ENCODE measurements around the gene FCGR3A.
A peak's percentile ranks its signal among the peaks of the same experiment; 100 is the strongest.
"Not testable (repeated sequence)": the region's sequence is repeated elsewhere in the genome, so short reads cannot be mapped to it uniquely, and the experiment has no call there.

Gene FCGR3A

DNA sequence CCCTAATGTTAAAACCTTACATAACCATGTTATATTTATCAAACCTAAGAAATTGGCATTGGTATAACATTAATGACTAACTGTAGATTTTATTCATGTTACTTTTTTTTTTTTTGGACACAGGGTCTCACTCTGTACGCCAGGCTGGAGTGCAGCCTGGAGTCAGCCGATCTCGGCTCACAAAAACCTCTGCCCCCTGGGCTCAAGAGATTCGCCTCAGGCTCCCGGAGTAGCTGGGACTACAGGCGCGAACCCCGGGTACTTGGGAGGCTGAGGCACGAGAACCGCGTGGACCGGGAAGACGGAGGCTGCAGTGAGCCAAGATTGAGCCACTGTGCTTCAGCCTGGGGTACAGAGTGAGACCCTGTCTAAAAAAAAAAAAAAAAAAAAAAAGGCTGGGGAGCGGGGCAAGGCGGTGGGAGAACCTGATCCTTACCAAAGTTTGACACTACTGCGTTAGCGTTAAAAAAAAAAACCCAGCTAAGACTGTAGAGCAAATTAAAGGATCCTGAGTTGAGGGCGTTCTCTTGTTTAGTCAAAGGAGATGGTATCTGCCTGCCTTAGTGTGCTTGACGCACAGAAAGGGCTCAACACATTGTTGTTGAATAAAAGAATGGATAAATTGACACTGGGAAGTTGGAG lies 20.0 kb downstream of the FCGR3A start:
- DNase-seq = not testable (repeated sequence)

DNA sequence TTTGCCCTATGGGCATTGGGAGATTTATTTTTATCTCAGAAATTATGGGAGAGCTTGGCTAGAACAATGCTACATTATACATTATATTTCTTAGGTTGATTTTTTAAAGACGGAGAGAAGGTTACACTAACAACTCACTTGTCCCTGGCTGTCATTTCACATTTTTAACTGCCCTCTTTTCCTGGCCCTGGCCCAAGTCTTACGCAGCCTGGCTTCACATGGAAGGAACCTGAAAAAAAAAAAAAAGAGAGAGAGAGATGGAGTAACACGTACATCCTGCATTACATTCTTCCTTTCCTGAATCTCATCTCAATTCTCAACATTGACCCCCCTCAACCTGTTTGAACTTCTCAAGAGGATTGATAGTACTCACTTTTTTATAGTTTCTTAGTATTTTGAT lies 21.1 kb downstream of the FCGR3A start:
- not testable (repeated sequence) for DNase-seq

DNA sequence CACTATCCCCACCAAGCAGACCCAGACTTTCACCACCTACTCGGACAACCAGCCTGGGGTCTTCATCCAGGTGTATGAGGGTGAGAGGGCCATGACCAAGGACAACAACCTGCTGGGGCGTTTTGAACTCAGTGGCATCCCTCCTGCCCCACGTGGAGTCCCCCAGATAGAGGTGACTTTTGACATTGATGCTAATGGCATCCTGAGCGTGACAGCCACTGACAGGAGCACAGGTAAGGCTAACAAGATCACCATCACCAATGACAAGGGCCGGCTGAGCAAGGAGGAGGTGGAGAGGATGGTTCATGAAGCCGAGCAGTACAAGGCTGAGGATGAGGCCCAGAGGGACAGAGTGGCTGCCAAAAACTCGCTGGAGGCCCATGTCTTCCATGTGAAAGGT lies 23.7 kb downstream of the FCGR3A start:
- not testable (repeated sequence) for DNase-seq

DNA sequence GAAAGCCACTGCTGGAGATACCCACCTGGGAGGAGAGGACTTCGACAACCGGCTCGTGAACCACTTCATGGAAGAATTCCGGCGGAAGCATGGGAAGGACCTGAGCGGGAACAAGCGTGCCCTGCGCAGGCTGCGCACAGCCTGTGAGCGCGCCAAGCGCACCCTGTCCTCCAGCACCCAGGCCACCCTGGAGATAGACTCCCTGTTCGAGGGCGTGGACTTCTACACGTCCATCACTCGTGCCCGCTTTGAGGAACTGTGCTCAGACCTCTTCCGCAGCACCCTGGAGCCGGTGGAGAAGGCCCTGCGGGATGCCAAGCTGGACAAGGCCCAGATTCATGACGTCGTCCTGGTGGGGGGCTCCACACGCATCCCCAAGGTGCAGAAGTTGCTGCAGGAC lies 24.3 kb downstream of the FCGR3A start:
- DNase-seq = not testable (repeated sequence)

DNA sequence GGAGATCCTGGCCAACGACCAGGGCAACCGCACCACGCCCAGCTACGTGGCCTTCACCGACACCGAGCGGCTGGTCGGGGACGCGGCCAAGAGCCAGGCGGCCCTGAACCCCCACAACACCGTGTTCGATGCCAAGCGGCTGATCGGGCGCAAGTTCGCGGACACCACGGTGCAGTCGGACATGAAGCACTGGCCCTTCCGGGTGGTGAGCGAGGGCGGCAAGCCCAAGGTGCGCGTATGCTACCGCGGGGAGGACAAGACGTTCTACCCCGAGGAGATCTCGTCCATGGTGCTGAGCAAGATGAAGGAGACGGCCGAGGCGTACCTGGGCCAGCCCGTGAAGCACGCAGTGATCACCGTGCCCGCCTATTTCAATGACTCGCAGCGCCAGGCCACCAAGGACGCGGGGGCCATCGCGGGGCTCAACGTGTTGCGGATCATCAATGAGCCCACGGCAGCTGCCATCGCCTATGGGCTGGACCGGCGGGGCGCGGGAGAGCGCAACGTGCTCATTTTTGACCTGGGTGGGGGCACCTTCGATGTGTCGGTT lies 24.8 kb downstream of the FCGR3A start:
- DNase-seq = not testable (repeated sequence)

DNA sequence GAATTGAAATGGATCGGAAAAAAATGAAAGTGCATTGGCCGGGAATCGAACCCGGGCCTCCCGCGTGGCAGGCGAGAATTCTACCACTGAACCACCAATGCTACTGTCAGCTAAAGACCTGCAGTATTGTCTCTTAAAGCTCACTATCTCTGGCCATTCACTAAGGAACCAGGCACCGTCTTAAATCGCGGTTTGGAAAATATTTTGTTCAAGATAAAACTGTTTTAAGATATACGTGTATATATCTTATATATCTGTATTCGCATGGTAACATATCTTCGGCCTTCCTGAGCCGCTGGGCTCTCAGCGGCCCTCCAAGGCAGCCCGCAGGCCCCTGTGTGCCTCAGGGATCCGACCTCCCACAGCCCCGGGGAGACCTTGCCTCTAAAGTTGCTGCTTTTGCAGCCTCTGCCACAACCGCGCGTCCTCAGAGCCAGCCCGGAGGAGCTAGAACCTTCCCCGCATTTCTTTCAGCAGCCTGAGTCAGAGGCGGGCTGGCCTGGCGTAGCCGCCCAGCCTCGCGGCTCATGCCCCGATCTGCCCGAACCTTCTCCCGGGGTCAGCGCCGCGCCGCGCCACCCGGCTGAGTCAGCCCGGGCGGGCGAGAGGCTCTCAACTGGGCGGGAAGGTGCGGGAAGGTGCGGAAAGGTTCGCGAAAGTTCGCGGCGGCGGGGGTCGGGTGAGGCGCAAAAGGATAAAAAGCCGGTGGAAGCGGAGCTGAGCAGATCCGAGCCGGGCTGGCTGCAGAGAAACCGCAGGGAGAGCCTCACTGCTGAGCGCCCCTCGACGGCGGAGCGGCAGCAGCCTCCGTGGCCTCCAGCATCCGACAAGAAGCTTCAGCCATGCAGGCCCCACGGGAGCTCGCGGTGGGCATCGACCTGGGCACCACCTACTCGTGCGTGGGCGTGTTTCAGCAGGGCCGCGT lies 25.5 kb downstream of the FCGR3A start, which contains the start of gene HSPA6:
Gene HSPA6, plus strand, starts transcription at position 724 of the 925 bp plus-strand sequence. Its CDS starts 119 bp downstream, at position 843.
- peak; percentile 24 for DNase-seq

DNA sequence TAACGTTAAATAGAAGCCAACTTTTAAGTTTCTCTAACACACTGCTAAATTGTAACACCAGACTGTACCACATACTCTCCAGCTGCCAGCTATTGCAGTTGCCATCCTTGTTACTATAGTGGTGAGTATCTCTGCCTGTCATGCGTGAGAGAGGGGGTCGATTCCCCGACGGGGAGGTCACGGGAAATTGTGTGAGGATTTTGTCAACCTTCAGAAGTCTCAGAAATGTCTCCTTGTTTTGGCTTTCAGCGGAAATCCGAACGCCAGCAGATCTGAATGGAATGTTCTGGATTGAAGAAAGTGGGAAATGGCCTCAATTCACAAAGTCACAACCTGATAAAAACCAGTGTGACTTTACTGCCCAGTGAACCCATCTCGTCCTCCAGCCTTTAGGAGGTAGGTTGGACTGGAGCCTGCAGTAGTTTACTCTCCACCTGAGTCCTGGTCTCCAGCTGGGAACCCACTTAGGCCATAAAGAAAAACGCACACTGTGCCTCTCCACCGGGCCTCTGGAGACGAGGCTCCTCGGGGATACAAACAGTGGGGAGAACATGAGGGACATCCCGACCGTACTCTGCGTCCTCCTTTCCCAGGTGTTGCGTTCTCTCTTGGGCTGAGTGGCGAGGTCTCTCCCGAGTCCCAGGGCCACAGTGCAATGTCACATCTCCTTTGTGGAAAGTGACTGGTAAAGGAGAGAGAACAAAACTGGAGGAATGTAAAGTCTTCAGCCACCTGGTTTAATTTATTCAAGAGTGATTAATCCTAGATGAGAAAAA lies 26.4 kb downstream of the FCGR3A start:
- not testable (repeated sequence) for DNase-seq

DNA sequence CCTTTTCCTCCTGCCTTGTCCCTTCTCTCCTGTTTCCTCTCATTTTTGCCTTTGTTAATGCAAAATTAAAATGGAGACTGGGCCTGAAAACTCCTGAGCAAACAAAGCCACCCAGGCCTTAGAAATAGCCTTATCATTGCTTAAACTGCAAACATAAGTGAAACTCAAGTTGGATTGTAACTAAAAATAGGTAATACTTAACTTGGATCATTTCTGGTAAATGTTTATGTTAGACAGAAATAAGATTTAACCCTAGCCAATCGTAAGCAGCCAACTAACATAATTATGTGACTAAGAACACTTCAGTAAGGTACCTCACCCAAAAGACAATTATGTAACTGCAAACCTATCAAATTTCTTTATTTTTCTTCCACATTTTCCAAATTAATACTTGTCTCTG lies 35.7 kb downstream of the FCGR3A start:
- not testable (repeated sequence) for DNase-seq

DNA sequence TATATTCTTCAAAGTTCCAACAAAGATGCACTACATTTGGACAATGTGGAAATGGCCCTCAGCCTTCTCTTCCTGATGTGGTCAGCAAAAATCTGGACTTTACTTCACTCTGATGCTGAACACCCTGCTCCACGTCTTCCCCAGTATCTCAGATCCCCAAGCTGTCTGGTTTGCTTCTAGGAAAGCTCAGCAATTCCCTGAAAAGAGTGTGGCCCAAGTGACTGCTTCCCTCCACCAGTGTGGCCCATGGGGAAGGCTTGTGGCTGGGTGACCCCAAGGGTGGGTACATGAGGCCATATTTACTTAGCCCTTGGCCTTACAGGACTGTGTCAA lies 36.2 kb downstream of the FCGR3A start:
- DNase-seq = not testable (repeated sequence)

DNA sequence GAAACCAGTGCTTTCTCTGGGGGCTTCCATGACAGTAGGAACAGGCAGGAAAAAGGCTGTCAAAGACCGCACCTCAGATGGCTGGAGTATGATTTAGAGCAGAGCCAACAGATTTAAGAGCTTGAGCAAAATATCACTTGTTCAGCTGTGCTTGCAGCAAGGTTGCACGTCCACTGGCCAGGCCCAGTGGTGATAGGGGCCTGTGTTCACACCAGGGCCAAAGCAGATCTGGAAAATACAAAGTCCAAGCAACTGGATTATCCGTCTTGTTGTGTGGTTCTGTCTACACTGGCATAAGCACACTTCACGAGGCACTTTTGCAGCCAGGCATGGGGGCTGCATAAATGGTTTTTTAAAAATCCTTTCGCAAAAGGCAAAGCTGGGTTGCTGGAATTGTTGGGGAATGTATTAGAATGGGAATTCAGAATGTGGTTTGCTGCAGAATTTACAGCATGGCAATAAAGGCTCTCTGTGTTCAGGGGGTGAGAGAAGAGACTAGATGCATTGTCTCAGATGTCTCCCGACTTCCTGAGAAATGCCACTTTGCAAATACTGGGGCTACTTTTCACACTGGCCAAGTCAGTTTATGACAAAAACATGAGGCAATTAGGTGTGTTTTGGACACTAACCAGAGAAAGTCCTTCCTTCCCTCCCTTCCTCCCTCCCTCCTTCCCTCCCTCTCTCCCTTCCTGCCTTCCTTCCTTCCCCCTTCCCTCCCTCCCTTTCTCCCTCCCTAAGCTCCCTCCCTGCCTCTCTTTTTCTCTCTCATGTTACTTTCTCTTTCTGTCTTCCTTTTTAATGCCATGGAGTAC lies 36.8 kb downstream of the FCGR3A start:
- DNase-seq = not testable (repeated sequence)

DNA sequence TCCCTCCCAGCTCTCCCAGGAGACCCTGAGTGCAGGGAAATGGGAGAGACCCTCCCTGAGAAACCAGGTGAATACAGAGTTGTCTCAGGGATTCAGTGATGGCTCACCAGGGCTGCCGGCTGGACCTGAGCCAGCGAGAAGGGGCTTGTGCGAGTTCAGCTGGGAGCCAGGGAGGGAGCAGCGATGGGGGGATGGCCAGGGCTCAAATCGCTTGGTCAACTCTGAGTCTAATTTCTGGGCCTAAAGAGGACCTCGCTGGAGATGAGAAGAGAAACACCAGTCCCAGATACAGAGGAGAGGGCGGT lies 37.9 kb downstream of the FCGR3A start:
- no peak for DNase-seq

DNA sequence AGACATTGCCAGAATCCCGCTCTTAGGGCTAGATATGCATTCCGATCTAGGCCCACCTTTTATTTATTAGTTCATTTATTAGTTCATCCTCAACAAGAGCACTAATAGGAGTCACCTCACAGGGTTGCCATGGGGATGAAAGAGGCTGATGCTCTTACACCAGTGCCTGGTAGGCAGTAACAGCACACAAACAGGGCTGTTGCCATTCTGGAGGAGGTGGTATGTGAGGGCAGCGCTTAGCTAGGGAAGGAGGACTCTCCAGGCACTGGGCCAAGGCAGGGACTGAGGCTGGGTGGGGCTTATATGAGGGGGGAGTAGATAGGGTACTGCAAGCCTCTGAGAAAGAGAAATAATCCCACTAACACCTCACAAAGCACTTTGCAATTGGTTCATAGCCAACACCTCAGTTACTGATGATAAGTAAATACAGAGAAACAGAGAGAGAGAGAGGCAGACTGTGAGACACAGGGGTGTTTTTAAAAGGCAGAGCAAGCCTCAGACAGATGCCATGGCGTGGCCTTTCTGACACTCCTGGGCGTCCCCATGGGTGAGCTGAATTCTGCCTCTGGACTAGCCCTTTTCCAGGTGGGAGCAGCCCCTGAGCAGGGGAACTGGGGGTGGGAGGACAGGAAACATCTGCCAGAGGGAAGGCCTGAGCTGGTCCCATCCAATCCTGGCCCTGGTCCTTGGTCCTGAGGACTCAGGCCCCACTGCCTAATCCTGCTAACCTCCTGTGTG lies 38.4 kb downstream of the FCGR3A start:
- no peak for DNase-seq

DNA sequence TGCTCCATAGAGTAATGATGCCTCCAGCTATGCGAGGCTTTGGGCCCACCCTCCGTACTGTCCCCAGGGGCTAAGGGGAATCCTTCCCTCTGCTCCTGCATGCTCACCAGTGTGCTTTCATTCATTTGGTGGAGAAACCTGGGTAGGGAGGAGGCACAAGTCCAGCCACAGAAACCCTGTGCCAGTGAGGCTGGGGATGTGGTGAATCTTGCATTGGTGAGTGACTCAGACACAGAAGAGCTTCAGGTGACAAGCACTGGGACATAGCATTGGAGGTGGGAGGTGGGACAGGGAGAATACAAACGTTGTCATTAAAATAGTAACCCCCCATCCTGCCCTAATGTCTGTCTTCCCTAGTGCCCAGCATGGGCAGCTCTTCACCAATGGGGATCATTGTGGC lies 39.1 kb downstream of the FCGR3A start:
- no peak for DNase-seq

DNA sequence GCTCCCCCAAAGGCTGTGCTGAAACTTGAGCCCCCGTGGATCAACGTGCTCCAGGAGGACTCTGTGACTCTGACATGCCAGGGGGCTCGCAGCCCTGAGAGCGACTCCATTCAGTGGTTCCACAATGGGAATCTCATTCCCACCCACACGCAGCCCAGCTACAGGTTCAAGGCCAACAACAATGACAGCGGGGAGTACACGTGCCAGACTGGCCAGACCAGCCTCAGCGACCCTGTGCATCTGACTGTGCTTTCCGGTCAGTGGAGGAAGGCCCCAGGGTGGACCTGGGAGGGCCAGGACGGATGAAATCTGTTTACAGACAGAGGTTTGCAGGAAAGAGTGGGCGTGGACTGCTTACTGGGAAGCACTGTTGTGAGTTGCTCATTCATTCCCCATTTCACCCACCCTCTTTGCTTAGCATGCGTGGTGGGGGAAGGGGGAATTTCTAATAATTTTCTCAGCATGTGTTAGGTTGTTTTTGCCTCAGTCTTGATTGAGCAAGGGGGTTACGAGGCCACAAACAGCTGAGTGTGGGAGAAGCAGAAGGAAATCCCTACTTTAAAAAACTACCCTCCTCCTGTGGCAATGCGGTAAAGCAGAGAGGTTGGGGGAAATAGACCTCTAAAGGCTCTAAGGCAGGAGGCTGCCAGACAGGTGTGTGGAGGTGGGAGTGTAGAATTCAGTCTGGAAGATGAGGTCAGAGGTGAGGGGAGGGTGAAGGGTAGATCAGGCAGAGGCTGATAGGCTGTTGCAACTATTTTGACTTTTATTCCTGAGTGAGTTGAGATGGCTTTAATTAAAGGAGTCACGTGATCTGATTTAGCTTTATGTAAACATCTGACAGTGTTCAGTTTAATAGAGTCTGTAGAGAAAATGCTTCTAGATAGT lies 43.0 kb downstream of the FCGR3A start:
- DNase-seq = no peak

DNA sequence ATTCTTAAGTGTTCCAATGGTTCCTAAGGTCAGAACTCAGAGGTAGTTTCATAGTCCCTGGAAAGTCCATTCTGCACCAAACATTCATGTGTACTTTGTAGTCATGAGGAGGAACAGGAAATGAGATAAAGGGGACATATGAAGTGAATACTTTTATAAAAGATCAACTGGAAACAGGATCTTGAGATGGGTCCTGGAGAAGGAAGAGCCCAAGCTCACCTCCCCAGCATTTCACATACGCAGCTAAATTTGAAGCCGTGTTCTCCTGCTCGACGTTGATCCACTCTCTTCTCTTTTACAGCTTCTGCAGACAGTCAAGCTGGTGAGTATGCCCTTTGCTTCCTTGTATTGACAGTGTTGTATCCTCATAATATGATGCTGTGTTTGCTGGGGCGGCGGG lies 43.9 kb downstream of the FCGR3A start:
- DNase-seq = no peak

DNA sequence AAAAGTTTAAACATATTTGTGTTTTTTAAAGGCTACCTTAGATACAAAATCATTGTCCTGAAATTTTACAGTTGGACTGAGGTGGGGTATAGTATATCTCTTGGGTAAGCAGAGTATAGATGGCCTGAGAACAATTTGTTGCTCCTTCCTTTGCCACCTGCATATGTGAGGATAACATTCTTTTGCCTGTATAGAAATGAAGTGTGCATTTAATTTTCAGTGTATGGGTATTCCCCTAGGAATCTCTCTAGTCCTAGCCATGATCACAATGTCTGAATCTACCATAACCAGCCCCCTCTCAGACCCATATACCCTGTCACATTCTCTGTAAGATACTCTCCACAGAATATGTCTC lies 46.2 kb downstream of the FCGR3A start:
- no peak for DNase-seq

DNA sequence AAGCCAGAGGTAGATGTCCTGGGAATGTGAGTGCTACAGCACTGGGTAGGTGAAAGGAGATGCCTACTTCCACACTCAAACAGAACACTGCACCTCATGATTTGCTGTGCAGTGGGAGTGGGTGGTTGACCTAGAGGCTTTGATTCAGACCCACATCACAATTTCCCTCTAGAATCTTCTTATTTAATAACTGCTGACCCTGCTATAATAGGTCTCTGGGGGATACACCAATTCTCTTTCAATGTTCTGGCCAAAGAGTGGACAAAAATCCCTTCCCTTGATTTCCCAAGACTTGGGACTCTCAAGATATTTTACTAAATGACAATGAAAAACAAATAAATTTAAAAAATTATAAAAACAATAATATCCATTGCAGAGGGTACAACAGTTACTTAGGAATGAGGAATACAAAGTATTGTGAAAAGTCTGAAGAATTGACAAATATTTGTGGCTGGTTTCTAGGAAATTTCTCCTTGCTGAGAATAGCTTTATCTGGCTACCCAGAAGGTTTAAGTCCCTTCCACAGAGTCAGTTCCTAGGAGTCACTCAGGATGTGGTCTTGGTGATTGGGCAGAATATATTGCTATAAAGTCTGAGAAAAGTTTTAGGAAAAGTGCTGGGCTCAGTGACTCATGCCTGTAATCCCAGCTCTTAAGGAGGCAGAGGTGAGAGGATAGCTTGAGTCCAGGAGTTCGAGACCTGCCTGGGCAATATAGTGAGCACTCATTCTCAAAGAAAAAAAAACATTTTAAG lies 46.8 kb downstream of the FCGR3A start:
- DNase-seq = no peak

DNA sequence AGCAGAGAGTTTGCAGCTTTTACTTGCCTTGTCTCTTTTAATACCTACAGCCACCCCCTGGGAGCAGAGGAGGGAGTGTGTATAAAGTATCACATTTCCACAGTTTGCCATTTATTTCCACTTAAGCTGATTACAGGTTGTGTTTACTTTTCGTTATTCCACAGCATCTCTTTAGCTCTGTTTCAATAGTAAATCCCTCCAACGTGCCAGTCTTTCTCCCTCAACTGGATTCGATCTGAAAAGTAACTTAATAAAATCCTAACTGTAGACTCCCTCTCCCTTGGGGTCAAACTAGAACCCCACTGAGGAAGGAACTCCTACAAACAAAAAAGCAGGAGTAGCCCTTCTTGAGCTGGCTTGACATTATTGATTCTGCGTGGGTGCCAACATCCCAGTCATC lies 47.4 kb downstream of the FCGR3A start:
- no peak for DNase-seq

DNA sequence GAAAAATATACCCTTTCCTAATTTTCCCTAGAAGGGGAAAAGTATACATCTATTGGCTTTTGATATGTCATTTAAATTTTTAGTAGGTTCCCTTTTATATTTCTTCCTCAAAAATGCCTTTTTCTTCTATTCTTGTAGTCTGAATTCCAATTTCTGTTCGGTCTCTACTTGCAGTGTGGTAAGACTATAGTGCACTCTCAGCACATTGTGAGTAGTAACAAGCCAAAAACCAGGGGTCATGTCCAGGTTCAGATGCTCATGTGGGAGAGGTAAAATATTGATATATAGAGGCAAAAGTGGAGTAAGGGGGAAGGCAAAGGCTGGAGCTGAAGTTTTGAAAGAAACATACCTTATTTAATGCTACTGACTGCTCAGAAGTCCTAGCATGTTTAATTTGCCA lies 48.4 kb downstream of the FCGR3A start:
- no peak for DNase-seq
